Stromal cell of bone marrow (primary cell): ENCODE results near the gene PDCD1.
"Not testable (repeated sequence)": the region's sequence is repeated elsewhere in the genome, so short reads cannot be mapped to it uniquely, and the experiment has no call there.

ENCODE experiments used
- DNase-seq: peaks from one replicate; pipeline ENCODE4 v3.0.0-alpha.2; 2012; ENCODE audit warnings: low read depth

The PDCD1 gene

DNA sequence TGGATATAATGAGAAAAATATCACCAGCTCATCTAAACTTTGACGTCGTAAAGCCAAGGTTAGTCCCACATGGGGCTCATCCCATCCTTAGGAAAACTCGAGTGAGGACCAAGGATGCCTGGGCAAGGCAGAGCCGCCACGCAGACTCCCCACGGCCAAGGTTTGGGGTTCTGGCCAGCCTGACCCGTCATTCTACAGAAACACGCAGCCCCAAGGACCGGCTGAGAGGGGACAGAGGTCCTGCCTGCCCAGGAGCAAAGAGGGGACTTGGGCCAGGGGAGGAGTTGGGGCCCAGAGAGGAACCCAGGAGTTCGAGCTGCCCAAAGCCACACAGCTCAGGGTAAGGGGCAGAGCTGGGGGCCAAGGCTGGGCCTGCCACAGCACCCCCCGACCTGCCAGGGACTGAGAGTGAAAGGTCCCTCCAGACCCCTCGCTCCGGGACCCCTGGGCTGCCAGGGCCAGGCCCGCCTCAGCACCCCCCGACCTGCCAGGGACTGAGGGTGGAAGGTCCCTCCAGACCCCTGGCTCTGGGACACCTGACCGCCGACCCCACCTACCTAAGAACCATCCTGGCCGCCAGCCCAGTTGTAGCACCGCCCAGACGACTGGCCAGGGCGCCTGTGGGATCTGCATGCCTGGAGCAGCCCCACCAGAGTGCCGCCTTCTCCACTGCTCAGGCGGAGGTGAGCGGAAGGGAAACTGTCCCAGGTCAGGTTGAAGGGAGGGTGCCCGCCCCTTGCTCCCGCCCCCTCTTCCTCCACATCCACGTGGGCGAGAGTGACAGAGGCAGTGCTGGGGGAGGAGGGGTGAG, at the start of gene PDCD1:
TSS of gene PDCD1 (minus strand) at position 689 of the 811 bp plus-strand sequence. CDS start at position 633, 56 bp downstream.
- no peak for DNase-seq

- not testable (repeated sequence) for DNase-seq
These were observed 49.1 kb upstream of the PDCD1 start for GRCh38 chr2:241907831-241908230.

DNA sequence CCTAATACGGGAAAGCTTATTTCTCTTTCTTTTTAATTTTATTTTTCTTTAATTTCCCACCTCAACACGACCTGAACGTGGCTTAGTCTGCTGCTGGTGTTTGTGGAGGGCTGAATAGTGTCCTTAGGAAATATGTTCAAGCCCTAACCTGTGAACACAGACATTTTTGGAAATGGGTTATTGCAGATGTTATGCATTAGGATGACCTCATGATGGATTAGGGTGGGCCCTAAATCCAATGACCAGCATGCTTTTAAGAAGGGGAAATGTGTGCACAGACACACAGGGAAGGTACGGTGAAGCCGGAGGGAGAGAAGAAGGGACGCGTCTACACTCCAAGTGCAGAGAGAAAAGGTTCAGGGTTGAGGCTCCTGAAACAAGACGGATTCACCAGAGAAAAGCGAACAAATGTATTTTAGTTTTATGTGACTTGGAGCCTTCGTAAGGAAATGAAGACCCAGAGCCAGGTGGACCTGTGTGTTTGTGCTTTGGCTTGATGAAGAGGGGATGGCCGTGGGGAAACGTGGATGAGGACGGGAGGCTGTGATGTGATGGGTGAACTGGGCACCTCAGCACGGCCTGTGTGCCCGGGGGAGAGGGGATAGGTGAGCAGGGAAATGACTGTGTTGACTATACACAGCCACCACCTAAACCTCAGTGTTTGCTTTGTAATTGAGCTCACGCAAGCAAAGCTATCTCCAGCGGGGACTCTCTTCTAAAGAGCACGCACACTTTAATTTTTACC, 48.3 kb upstream of the PDCD1 start:
- no peak for DNase-seq

GRCh38 chr2:241906378-241906770, 47.7 kb upstream of the PDCD1 start:
- DNase-seq, result not testable (repeated sequence)

DNA sequence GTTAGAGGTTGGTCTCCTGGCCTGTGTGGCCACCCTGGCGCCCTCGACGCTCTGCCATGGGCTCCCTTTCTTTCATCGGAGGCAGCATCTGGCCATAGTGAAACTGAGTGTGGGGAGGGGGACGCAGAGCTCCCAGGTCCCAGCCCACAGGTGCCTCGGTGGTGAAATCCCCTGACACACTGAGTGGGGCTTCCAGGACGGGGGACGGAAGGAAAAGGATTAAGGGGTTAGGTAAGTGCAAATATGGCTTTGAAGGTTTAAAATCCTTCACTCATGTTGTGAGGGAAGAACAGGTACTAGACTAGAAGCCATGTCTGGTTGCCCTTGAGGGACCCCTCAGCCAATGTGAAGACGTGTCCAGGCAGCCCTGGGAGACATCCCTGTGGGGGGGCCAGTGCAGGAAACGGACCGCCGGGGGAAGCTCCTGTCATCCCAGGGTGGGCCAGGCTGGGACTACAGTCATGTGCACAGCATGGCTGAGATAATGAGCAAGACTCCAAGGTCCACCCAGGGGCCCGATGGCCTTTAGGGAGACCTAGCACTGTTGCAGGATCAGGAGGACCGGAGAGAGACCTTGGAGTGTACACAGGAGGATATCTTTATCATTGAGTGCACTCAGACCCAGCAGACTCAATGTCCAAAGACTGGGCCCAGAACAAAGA, 47.2 kb upstream of the PDCD1 start:
- DNase-seq, result no peak

DNA sequence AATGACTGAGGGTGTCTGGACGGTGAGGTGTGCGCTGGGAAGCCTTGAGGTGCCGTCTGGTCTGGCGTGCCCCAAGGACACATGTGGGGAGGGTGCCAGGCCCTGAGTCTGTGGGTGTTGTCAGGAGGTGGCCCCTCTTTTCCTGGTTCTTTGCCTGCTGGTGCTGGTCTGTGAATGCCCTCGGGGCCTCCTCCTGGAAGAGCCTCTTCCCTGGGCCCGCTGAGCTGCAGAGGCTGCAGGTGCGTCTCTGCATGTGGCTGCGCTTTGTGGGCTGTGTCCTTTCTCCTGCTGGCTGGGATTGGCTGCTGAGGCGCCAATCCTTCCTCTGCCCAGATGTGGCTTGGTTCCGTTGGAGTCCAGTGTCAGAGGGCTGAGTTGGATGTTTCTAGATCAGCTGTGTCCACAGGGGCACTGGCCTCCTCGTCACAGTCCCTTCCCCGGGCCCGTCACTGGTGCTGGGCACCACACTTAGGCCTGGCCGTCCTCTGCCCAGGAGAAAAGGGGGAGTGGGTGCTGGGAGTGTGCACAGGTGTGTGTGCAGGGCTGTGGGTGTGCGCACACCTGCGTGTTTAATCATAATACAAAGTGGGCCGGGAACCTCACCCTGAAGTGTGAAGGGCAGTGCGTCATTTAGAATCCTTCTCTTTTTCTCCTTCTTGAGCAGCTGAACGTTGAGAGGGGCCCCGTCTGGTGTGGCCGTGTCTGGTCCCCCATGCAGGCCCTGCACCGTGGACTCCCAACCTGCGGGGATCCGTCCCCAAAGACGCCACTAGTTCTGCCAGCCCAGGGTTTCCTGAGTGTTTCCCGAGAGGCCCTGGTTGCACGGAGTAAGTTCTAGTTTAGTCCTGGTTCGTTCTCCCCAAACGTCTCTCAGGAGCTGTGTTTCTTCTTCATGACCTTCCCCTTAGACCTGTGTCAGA, 46.4 kb upstream of the PDCD1 start:
- DNase-seq, result no peak

DNA sequence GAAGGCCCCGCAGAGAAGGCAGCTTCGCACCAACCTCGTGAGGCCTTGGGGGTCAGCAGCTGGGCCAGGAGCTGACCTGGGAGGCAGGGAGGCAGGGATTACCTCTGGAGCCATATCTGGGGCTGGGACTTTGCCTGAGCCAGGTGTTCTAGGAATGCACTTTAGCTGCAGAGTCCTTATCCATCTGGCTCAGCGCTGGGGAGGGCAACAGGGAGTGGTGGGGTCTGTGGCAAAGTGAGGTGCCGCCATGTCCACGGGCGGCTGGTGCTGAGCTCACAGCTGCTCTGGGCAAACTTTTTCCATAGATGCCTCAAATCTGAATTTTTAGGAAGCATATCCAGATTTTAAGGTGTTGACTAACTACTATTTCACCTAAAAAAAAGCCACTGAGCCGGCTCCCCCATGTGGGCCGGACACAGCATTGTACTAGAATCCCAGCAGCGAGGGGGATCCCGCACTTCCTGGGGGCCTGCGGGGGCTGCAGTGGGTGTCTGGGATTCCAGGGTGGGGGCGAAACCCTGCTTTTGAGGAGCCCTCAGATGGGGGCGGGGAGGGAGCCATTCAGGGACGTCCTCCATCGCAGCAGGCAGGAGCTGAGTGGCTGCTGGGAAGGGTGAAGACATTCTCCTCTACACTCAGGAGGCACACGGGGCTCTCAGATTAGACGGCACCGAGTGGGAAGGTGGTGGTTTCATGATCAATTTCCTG, 45.5 kb upstream of the PDCD1 start:
- no peak for DNase-seq

DNA sequence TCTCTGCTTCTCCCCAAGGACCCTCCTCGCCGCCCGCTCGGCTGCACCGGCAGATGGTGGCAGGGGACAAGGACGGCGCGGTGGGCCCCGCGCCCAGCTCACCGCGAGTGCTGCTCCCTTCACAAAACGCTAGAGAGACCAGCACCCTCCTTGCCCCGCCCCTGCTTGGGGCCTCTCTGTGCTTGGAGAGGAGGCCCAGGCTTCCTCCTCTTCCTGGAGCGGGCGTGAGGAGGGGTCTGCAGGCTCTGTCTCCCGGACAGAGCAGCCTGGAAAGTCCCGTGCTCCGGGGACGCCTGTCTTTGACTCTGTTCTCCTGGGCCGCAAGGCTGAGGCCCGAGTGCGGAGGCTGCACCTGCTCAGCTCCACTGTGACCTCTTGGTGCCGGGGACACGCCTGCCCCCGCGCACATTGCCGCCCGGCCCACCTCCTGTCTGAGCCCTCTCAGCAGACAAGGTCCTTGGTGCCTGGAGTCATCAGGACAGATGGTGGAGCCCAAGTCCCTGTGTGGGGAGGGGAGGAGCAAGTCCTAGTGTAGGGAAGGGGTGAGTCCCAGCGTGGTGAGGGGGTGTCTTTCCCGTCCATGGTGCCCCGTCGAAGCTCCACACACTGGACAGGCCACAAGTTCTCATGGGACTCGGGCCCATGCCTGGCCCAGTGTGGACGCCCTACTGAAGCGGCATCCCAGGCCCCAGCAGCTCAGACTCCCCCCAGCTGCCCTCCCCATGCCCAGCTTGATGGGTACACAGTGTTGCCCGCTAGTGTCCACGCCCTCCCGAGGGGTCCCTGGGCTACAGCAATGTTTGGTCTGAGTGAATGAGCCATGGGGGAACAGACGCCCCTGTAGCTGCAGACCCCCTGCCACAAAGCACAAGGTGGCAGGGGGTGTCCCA, 44.7 kb upstream of the PDCD1 start:
- DNase-seq, result no peak

DNA sequence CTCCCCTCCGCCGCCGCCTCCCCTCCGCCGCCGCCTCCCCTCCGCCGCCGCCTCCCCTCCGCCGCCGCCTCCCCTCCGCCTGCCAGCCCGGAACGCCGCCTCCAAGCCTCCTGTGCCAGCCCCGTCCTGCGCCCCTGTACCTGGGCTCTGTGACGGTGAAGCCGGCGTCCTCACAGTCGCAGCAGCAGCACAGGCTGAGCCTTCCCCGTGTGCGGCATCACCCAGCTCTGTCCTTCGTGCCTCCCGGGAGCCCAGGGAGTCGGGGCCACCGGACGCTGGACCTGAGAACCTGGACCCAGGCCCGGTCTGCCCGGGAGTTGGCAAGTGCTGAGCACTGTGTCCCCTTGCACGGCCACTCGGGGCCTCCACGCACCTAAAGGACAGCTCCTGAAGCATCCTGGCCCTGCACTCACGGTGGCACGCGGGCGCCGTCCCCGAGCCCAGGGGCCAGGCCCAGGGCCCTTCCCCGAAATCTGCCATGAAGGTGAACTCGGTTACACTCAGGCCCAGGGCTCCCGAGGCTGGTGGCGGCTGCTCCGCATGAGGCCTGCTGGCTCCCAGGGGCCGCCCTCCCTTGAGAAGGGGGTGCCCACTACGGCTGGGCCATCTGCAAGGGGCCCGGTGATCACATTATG, 43.8 kb upstream of the PDCD1 start:
- no peak for DNase-seq

GRCh38 chr2:241901500-241902351, 43.0 kb upstream of the PDCD1 start:
- DNase-seq, result no peak

DNA sequence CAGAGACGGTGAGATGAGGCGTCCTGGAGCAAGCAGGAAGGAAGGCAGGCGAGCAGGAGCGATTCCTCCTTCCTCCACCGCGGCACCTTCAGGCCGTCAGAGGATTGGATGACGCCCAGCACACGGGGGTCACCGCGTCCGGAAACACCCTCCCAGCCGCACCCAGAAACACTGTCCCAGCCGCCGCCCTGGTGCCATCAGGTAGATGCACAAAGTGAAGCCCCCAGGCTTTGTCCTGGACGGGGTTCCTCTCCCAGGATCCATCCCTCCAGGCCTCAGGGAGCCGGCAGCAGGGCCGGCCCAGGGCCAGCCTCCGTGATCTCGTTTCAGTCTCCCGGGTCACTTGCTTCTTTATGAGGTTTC, 42.3 kb upstream of the PDCD1 start:
- no peak for DNase-seq

- no peak for DNase-seq
These were observed 41.7 kb upstream of the PDCD1 start for GRCh38 chr2:241900251-241901017.

DNA sequence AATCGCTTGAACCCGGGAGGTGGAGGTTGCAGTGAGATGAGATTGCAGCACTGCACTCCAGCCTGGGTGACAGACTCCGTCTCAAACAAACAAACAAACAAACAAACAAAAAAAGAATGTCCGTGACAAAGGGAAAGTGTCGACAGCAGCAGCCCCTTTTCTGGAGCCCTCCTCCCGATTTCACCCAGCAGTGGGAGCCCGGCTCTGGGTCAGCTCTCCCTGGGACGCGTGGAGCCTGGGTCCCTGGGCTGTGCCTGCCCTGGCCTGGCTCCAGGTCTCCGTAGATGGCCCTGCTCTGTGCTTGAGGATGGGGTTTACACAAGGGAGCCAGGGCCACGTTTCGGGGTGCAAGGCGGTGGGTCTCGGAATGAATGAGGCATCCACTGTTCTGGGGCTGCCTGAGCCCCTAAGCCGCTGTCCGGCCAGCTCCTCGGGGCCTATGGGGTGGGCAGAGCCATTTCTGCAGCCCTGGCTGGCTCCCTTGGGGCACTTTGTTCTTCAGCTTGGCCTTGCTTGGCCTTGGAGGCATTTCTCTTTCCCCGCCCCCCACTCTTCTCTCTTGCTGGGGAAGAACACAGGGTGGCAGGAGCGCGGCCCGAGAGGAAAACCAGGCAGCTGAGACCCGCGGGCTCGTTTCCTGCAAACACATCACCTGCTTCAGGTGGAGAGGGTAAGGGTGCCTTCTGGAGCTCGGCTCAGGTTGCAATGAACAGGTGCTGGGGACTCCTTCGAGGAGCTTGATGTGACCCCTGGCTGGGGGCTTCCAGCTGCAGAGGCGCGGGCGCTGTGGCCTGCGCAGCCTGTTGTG, 40.0 kb upstream of the PDCD1 start:
- no peak for DNase-seq

- DNase-seq, result no peak
These were observed 38.7 kb upstream of the PDCD1 start for GRCh38 chr2:241897231-241897916.

DNA sequence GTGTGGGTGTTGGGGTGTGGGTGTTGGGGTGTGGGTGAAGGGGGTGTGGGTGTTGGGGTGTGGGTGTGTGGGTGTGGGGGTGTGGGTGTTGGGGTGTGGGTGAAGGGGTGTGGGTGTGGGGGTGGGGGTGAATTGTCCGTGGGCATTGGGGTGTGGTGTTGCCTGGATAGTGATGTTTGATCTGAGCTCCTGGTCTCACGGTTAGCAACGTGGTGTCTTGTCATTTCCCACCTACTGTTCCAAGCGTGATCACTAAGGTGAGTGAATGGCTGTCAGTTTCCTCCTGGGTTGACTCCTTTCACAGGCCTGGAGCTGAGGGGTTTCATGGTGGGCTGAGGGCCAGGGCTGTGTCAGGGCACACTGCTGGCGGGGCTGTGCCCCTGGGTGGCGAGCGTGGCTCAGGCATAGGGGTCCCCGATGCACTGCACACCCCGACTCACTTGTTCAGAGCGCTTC, 38.1 kb upstream of the PDCD1 start:
- no peak for DNase-seq
